Islet precursor cell (in vitro differentiated cells): ENCODE results near the gene TYW5.

Experiments
- DNase-seq: peaks from one replicate; pipeline ENCODE4 v3.0.0-alpha.2; 2018

Gene TYW5, protein sequence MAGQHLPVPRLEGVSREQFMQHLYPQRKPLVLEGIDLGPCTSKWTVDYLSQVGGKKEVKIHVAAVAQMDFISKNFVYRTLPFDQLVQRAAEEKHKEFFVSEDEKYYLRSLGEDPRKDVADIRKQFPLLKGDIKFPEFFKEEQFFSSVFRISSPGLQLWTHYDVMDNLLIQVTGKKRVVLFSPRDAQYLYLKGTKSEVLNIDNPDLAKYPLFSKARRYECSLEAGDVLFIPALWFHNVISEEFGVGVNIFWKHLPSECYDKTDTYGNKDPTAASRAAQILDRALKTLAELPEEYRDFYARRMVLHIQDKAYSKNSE

DNA sequence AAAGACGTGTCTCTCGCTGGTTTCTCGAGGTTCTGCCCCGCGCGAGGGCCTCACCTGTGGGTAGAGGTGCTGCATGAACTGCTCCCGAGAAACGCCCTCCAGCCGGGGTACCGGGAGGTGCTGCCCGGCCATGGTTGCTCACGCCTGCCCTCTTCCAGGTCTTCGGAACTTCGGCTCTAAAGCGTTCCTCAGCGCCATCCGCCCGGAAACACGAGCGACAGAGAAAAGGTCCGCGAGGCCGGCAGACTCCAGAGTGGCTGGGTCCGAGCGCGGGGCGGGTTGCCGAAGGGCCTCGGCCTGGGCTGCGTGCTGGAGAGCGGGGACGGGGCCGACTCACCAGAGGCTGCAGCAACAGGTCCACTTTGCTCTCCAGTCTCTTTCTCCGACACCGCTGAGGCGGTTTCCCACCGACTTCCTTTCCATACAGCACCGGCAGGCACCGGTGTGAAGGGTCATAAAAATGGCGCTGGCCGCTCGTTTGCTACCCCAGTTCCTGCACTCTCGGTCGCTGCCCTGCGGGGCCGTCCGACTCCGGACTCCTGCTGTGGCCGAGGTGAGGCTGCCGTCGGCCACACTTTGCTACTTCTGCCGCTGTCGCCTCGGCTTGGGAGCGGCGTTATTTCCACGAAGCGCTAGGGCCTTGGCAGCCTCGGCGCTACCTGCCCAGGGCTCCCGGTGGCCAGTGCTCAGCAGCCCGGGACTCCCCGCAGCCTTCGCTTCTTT lies at the start of gene TYW5, which contains the start of gene MAIP1:
Gene TYW5 (minus strand): TSS at position 153 of the 723 bp plus-strand sequence. CDS start 21 bp downstream, at position 132.
Gene MAIP1 (plus strand): TSS at position 244 of the 723 bp plus-strand sequence. CDS start 217 bp downstream, at position 461.
- DNase-seq = peak; percentile 94

DNA sequence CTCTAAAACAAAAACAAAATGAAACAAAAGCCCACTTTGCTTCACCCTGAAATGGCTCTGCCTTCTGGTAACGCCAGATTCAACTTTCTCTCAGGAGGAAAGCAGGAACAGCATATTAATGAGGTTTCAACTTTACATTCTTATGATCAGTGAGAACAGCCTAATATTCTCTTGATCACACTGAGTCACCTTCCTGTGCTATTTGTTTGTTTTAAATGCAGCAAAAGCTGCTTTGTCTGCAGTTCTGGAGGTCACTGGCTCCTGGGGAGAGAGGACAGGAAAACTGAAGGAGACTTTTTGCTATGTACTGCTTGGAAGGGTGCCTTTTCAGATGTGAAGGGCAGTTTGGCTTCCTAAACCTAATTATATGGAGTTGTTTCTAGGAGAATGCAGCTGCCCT lies 48.2 kb upstream of the TYW5 start:
- DNase-seq = no peak

DNA sequence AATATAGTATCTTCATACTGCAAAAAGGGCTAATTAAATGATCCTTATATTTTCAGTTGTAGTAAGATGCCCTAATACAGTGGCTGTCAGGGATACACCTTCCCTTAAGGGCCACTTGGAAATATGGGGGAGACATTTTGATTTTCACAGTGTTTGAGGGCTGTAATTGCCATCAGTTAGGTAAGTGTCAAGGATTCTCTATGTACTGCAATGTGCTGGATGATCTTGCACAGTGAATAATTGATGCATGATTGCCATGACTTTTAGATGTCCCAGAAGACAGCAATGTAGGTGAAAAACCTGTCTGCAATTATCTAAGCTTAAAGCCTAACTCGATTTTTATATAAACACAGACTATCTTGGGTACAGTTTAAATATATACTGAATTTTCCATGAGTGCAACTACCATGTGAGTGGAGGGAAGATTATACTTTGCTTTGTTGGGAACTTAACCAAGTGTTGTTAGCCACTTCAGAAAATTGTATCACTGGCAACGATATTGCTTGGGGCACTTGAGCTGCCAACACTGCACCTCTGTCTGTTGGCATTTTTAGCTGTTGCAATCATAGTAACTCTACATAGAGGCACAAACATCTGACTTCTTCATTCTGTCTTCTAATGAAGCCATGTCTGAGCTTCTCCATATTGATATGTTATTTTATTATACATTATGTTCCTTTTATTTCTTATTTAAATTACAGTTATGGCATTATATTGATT lies 45.3 kb upstream of the TYW5 start:
- no peak for DNase-seq

DNA sequence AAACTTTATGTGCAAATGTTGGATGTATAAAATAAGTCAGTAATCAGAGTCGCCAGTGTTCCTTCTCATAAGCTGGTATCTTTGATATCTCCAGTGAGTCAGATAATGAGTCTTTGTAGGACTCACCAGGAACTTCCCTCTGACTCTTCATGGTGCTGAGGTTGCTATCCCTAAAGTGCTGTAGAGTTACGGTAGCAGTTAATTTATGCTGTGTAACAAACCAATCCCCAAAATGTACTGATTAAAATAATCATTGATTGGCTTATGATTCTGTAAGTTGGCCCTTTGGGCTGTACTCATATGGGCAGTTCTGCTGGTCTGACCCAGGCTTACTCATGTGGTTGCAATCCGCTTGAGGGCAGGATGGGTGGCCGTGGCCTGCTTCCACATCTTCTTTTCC lies 43.9 kb upstream of the TYW5 start:
- DNase-seq = no peak

DNA sequence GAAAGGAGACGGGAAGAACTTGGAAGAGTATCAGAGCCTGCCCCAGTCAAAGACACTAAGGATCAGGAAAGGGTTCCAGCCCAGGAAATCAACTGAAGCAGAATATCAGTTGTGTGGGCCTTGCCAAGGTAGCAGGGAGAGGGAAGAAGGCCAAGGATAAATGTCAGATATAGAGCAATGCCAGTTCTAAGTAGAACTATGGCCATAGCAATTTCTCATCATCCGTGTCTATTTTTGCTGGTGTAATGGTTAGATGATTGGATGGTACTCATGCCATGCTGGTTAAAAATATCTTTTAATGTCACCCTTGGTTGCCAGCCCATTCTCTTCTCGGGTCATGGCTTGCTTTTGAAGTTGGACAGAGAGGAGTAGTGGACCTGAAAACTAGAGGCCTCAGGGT lies 42.0 kb upstream of the TYW5 start:
- no peak for DNase-seq

DNA sequence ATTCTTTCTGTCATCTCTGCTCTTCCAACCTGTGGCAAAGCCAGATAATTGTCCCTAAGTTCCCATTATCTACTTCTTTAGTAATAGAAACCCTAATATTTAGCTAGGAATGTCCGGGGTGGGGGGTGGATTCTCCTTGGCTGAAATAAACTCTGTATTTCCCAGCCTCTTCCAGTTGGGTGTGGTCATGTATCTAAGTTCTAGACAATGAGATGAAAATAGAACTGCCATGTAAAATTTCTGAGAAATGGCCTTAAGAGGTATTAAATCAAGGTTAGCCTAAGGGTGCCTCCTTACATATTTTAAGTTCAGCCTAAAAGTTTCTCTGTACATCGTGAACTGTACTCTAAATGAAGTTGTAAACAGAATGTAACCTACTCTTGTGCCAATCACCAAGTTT lies 39.6 kb upstream of the TYW5 start:
- DNase-seq = no peak

DNA sequence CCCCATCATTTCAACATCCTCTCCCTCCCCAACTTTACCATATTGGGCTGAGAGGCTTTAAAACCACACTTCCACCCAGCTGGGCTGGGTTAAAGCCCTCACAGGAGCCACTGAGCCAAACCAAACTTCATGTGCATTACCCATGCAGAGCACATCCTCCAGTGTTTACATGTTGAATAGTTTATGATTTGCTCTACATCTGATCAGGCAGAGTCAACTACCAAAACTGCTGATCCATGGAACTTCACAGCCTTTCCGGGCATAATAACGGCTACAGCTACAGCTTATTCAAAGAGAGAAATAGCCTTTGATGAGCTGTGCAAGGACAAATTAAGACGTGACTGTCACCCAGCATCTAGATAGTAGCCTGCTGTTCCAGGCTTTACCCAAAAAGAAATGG lies 39.1 kb upstream of the TYW5 start:
- DNase-seq = no peak

DNA sequence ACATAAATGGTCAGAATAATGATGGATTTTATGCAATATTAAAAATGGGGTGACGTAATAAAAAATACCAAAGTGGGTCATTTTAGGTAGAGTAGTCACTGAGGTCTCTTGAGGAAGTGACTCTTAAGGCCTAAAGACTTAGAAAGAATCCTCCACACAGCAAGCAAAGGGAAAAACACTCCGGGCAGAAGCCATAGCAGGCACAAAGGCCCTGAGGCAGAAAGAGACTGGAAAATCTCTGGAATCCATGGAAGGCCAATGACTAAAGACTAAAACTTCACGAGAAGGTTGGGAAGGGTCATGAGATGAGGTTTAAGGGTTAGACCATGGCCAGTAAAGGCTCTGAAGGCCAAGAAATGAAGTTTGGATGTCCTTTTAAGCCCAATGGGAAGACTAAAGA lies 37.0 kb upstream of the TYW5 start:
- DNase-seq = no peak

DNA sequence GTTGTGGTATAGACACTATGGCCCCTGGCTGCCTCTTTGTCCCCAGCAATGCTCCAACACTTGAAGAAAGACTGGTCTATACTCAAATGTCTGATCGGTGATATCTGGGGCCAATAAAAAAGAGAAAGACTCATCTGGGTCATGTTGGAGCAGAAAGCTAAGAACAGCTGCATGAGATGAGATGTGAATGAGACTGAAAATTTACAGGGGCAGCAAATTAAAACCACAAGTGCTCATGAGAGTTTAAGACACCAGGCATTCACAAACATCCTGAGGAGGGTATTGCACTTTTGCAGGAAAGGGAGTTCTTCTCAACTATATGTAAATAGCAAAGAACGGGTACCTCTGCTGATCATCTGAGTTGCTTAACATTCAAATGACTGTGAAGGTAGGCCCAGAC lies 36.4 kb upstream of the TYW5 start:
- no peak for DNase-seq

DNA sequence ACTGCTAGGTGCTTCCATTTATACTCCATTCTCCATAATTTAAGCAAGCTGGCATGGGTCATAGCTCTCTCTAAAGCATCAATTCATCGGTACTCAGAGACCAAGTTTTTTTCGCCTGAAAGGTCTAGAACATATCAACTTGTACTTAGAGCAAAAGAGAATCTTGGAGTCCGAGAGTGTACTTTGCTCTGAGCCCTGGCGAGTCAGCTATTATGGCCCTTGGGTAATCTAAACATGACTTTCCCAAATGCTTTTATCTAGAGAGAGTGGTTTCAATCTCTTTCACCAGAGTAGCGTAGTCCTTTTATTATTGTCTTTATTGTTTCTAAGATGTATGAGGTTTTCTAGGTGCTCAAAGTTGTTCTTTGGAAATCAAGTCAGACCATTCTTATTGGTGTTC lies 34.5 kb upstream of the TYW5 start:
- no peak for DNase-seq

DNA sequence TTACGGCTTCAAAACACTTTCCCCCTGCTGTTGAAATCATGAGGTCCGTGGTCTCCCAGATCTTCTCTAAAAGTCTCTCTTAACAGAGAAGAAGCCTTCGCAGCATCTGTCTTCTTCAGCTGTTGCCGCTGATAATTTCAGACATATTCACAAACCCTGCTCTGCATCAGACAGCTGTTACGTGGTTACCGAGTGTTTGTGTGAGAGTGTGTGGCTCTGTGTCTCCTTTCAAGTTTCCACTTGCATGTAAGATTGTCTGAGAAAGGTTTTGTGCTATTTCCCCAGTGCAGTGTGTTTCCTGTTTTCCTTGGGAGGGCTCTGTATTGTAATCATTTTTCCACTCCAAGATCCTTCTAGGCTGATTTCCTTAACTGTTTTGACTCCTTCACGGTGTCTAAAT lies 32.9 kb upstream of the TYW5 start:
- no peak for DNase-seq

DNA sequence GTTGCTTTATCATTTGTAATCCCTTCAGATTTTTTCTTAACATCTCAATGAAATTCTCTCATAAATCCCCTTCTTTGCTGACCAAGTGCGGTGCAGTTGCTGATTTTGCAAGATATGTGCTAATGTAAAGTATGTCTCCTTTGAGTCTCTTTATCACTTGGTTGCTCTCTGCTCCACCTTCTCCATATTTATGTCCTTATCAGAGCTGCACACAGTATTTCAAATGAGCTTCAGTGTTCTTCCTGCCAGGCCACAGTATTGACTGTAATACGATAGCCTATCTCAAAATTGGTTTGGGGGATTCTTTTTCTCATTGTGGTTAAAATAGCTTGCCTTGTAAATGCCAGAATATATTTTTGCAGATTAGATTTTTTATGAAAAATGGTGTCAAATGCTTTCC lies 32.3 kb upstream of the TYW5 start:
- DNase-seq = no peak

DNA sequence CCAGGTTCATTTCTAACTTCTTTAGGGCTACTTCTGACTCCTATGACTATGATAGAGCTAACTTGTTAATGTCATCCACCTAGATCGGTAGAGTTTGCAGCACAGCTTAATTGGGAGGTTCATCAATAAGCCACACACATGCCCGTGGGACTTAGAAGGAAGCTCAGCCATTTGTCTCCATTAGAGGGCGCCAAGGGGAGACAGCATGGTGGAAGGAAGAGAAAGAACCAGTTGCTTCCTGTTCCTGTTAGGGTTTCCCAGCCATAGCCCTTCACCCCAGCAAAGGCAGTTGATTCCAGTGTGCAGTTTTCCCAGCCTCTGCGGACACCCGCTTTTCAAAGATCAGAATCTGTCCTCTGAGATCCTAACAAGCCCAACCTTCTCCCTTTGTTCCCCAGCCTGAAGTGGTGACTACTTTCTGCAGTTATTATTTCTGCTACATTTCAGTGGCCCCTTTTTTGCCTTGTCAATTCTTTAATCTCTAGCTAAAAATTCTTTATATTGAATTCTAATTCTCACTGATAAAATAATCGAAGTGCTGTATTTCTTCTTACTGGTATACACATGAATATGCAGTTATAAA lies 30.4 kb upstream of the TYW5 start:
- DNase-seq = peak; percentile 81

DNA sequence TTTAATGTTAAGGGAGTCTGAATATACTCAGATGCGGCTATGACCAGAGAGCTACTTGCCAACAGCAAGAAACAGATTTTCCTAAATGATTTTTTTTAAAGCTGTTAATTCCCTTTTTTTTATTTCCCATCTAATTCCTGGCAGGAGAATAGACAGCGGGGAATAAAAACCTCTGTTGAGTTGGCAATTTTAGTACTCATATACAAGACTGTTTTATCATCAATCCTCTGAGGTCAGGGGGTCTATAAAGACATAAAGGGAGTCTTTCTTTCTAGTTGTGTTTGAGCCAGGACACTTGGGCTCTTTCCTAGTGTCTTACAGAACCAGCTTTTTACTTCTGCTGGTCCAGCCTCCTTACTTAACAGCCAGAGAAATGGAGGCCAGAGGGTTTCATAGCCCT lies 29.5 kb upstream of the TYW5 start:
- no peak for DNase-seq

DNA sequence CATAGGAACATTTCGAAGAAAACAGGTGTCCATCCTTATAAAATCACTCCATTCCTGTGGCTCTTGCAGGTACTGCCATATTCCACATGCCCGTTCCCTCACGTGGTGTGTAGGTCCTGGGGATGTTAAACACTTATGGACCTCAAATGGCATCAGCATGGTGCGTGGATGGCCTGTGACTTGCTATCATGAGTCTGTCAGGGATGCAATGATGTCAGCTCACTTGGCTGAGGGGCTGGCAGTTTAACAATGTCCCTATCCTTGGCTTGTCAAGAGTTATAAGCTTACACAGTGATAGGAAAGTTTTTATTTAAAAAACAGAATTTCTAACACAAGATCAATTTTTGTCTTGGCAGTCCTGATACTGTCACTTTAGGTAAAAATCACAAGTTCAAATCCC lies 28.9 kb upstream of the TYW5 start:
- no peak for DNase-seq

DNA sequence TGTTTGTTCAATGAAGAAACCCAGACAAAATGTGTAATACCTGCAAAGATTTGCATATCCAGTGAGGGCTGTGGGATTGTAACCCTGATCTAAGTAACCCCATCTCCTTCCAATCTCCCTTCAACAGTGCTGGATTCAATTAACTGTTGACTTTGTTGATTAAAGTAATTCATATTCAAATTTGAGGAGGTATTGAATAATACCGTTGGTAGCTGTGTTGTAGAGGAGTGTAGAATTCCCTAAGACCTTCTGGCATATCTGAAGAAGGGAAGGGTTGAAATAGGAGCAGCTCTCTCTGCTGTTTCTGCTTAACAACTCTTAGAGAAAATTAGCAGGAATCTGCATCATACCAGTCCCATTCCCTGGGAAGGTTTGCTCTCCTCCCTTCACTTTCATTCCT lies 28.2 kb upstream of the TYW5 start:
- no peak for DNase-seq

DNA sequence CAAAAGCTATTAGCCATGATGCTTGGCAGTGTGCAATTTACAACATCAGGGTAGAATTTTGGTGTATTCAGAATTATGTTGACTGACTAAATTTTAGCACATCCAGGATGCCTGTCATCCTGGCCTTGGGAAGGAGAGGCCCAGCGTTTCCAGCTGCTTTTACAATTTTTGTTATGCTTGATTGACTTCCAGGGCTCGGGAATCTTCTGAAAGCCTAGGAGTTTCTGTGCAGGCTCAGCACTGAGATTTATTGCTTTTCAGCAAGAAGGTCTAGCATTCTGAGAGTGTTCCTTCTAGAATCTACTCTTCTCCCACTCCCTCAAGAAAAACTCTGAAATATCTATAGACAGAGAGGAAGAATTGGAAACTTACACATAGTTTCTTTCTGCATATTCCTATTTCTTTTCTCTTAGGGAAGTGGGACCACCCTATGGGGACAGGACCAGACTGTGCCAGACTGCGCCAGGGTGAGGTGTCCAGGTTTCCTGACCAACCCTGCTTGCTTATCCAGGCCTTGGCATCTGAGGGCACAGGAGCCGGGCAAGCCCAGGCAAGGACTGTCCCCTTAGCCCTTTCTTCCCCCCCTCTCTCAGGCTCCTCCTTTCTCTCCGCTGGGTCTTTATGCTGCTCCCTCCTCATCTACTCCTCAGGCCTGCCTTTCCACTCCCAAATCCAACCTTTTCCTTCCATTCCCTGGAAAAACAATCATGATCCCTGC lies 27.0 kb upstream of the TYW5 start:
- DNase-seq = no peak

DNA sequence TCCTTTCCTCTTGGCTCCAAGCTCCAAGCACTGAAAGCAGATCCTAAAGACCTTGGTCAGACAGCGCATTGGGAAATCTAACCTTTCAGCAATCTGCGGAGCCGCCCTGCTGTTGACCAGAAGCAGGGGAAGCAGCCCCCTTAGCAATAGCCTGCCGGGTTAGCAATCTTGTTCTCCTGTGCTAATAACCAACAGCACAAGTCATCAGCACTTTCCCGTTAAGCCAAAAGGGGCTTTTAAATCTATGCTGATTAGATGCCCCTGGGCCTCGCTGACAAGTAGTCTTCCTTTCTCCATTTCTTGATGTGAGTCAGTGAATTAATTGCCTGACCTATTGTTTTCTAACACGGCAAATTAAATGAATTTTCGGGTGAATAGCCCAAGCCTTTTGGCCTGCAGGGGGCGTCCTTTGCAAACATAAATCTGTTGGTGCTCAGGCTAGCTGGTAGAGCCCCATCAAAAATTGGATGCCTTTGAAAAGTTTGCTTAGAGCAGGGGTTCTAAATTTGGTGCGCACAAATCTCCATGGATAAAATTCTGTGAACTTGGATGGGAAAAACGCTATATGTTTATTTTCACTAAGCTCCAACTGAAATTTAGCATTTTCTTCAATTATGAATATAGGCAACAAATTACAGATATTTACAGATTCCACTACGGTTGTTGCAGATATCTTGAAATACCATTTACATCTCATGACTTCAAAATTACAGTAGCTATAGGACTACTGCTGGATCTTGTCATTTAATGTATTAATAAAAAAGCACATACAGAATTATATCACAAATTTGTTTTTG lies 24.7 kb upstream of the TYW5 start:
- DNase-seq = peak; percentile 83

DNA sequence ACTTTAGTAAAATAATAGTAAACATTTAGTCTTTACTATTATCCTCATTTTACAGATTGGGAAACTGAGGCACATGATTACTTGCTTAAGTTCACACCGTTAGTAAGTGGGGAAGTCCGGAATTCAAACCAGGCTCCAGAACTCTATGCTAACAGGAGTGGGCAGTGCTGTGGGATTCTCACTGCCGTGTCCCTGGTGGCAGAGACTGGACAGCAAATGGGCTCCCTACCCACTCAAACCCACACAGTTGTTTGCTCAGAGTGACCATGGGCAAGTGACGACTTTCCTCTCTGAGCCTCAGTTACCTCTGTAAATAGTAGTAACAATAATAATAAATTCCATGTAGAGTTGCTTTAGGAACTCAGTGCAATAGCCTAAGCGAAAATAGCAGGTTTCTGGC lies 24.1 kb upstream of the TYW5 start:
- no peak for DNase-seq

DNA sequence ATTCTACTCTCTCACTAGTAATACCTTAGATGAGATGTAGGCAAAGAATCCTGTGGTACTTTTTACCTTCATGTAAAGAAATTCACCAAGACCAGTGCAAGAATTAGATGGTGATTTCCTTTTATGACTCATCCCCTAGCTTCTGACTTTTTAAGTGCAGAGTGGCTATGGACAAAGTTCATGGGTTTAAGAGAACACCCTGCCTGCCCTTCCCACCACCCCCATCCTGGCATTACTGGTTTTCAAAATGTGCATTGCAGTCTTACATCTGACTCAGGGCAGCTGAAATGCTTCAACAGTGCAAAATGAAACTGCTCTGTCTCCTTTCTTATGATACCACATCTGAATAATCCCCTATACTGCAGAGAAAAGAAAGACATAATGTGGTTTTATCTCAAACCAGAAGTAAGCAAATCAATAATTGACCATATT lies 22.7 kb upstream of the TYW5 start:
- peak; percentile 60 for DNase-seq

DNA sequence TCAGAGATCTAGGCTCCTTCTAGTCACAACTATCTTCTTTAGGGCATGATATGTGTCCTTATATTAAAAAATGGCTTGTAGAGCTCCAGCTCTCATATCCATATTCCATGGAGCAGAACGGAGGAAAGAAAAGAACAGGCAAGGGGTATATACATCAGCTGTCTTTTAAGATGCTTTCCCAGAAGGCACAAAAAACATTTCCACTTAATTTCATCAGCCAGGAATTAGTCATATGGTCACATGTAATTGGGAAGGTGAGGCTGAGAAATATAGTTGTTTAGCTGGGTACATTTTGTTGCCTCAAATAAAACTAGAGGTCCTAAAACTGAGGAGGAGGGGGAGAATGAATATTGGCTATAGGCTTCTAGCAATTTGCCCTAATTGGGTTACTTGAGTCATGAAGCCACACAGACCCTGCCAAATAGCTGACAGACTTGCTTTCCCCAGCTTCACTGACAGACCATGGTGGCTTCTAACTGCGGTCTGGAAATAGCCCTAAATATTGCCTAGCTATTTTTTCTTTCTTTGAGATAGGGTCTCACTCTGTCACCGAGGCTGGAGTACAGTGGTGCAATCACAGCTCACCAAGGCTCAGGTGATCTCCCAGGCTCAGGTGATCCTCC lies 20.1 kb upstream of the TYW5 start:
- no peak for DNase-seq
